GM19193 (cell line): ENCODE measurements around the gene C11orf86.
A peak's percentile ranks its signal among the peaks of the same experiment; 100 is the strongest.

Experiments used
- POLR2A ChIP-seq: IDR thresholded peaks from 4 replicates; pipeline ENCODE4 v1.6.1; 2011; ENCODE audit not compliant: insufficient read depth, insufficient read length; ENCODE audit errors: extremely low read depth

The C11orf86 gene

GRCh38 chr11:66958232-66958955 is 16.7 kb upstream of the C11orf86 start, which contains the start of gene PC:
TSS of gene PC (minus strand) at chr11:66958383. CDS start at chr11:66872159, 86,224 bp downstream.
- peak; percentile 34 for TF ChIP-seq POLR2A

- no peak for TF ChIP-seq POLR2A
Measured at GRCh38 chr11:66958956-66959274, 16.2 kb upstream of the C11orf86 start.

- TF ChIP-seq POLR2A, result no peak
Measured at GRCh38 chr11:66962247-66962646, 12.9 kb upstream of the C11orf86 start.

GRCh38 chr11:66962801-66963200 is 12.3 kb upstream of the C11orf86 start:
- TF ChIP-seq POLR2A, result no peak

GRCh38 chr11:66964495-66964894 is 10.6 kb upstream of the C11orf86 start:
- TF ChIP-seq POLR2A, result no peak

- no peak for TF ChIP-seq POLR2A
Measured at GRCh38 chr11:66966351-66966750, 8.8 kb upstream of the C11orf86 start.

GRCh38 chr11:66967670-66968425 is 7.3 kb upstream of the C11orf86 start:
- no peak for TF ChIP-seq POLR2A

- no peak for TF ChIP-seq POLR2A
Measured at GRCh38 chr11:66969584-66970225, 5.4 kb upstream of the C11orf86 start.

- no peak for TF ChIP-seq POLR2A
Measured at GRCh38 chr11:66970371-66970806, 4.7 kb upstream of the C11orf86 start.

- no peak for TF ChIP-seq POLR2A
Measured at GRCh38 chr11:66970807-66971442, 4.2 kb upstream of the C11orf86 start.

GRCh38 chr11:66971488-66971887 is 3.6 kb upstream of the C11orf86 start:
- no peak for TF ChIP-seq POLR2A

- TF ChIP-seq POLR2A, result no peak
Measured at GRCh38 chr11:66973956-66974580, 1.0 kb upstream of the C11orf86 start.

- no peak for TF ChIP-seq POLR2A
Measured at GRCh38 chr11:66975405-66976027, 412 bp downstream of the C11orf86 start.

GRCh38 chr11:66976028-66976467 is 944 bp downstream of the C11orf86 start:
- TF ChIP-seq POLR2A, result no peak
